ENCODE measurements around the gene USP7.
"Not testable (repeated sequence)": the region's sequence is repeated elsewhere in the genome, so short reads cannot be mapped to it uniquely, and the experiment has no call there.

DNA sequence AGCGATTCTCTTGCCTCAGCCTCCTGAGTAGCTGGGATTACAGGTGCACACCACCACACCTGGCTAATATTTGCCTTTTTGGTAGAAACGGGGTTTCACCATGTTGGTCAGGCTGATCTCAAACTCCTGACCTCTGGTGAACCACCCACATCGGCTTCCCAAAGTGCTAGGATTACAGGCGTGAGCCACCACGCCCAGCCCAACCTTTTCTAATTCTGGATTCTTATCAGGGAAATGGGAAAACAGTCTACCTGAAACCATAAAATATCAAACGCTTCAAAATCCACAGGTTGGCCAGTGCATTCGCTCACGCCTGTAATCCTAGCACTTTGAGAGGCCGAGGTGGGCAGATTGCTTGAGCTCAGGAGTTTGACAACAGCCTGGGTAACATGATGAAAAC lies 4.3 kb upstream of the USP7 start:
- TF ChIP-seq, protein P1, sequence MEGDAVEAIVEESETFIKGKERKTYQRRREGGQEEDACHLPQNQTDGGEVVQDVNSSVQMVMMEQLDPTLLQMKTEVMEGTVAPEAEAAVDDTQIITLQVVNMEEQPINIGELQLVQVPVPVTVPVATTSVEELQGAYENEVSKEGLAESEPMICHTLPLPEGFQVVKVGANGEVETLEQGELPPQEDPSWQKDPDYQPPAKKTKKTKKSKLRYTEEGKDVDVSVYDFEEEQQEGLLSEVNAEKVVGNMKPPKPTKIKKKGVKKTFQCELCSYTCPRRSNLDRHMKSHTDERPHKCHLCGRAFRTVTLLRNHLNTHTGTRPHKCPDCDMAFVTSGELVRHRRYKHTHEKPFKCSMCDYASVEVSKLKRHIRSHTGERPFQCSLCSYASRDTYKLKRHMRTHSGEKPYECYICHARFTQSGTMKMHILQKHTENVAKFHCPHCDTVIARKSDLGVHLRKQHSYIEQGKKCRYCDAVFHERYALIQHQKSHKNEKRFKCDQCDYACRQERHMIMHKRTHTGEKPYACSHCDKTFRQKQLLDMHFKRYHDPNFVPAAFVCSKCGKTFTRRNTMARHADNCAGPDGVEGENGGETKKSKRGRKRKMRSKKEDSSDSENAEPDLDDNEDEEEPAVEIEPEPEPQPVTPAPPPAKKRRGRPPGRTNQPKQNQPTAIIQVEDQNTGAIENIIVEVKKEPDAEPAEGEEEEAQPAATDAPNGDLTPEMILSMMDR (IDR thresholded peaks at IDR 0.05; ENCODE audit: low read depth, low read length, missing input control) = not testable (repeated sequence)
- not testable (repeated sequence) for TF ChIP-seq JUND (IDR thresholded peaks at IDR 0.05); GABPA (IDR thresholded peaks at IDR 0.05 in 1 of 2, conservative IDR thresholded peaks at IDR 0.05 in 1 of 2); RAD21 (IDR thresholded peaks at IDR 0.05); RXRA (IDR thresholded peaks at IDR 0.05); TAF1 (conservative IDR thresholded peaks at IDR 0.05); YY1 (IDR thresholded peaks at IDR 0.05)
- TF ChIP-seq, protein P2, sequence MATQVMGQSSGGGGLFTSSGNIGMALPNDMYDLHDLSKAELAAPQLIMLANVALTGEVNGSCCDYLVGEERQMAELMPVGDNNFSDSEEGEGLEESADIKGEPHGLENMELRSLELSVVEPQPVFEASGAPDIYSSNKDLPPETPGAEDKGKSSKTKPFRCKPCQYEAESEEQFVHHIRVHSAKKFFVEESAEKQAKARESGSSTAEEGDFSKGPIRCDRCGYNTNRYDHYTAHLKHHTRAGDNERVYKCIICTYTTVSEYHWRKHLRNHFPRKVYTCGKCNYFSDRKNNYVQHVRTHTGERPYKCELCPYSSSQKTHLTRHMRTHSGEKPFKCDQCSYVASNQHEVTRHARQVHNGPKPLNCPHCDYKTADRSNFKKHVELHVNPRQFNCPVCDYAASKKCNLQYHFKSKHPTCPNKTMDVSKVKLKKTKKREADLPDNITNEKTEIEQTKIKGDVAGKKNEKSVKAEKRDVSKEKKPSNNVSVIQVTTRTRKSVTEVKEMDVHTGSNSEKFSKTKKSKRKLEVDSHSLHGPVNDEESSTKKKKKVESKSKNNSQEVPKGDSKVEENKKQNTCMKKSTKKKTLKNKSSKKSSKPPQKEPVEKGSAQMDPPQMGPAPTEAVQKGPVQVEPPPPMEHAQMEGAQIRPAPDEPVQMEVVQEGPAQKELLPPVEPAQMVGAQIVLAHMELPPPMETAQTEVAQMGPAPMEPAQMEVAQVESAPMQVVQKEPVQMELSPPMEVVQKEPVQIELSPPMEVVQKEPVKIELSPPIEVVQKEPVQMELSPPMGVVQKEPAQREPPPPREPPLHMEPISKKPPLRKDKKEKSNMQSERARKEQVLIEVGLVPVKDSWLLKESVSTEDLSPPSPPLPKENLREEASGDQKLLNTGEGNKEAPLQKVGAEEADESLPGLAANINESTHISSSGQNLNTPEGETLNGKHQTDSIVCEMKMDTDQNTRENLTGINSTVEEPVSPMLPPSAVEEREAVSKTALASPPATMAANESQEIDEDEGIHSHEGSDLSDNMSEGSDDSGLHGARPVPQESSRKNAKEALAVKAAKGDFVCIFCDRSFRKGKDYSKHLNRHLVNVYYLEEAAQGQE (IDR thresholded peaks at IDR 0.05) = not testable (repeated sequence)
